Neural progenitor cell (in vitro differentiated cells): ENCODE measurements around the gene SAG. TPM values are rescaled to one million over a fixed set of nuclear protein-coding genes. Genes with fewer than 3 reads are reported as not detected.

ENCODE experiments used
- DNase-seq: peaks from one replicate; pipeline ENCODE4 v3.0.0-alpha.2; 2016; ENCODE audit warnings: low spot score
- H2AFZ ChIP-seq: fragments of 200-600 bp; sonication (generic); replicated peaks from 2 replicates; pipeline ENCODE4 v1.6.1; 2016; ENCODE audit warnings: antibody characterized with exemption
- H3F3A ChIP-seq: fragments of 200-600 bp; sonication (generic); 2 replicates; pipeline ENCODE4 v1.6.1; 2016; ENCODE audit warnings: antibody characterized with exemption, low read depth
- H3K27ac ChIP-seq: fragments of 200-600 bp; sonication (generic); 2 replicates; pipeline ENCODE4 v1.5.1; 2016; ENCODE audit warnings: mild to moderate bottlenecking
- H3K27me3 ChIP-seq: fragments of 200-600 bp; sonication (generic); 2 replicates; pipeline ENCODE4 v1.6.1; 2016; ENCODE audit warnings: mild to moderate bottlenecking, moderate library complexity
- H3K36me3 ChIP-seq: fragments of 200-600 bp; sonication (generic); 2 replicates; pipeline ENCODE4 v1.5.1; 2016
- H3K4me1 ChIP-seq: fragments of 200-600 bp; sonication (generic); 2 replicates; pipeline ENCODE4 v1.6.1; 2016; ENCODE audit warnings: mixed run types
- H3K4me2 ChIP-seq: fragments of 200-600 bp; sonication (generic); 2 replicates; pipeline ENCODE4 v1.6.1; 2016
- H3K4me3 ChIP-seq: fragments of 200-600 bp; sonication (generic); 2 replicates; pipeline ENCODE4 v1.5.1; 2016
- H3K79me2 ChIP-seq: fragments of 200-600 bp; sonication (generic); 2 replicates; pipeline ENCODE4 v1.6.1; 2016; ENCODE audit warnings: low read depth
- H3K9ac ChIP-seq: fragments of 200-600 bp; sonication (generic); 2 replicates; pipeline ENCODE4 v1.6.1; 2016
- H3K9me3 ChIP-seq: fragments of 200-600 bp; sonication (generic); 2 replicates; pipeline ENCODE4 v1.5.1; 2016; ENCODE audit warnings: low read depth
- H4K20me1 ChIP-seq: fragments of 200-600 bp; sonication (generic); 2 replicates; pipeline ENCODE4 v1.6.1; 2016; ENCODE audit warnings: low read depth
- H3K27ac Mint-ChIP-seq: 3 replicates; pipeline ENCODE4 v1.8.0; 2021; ENCODE audit warnings: mixed read lengths
- H3K27me3 Mint-ChIP-seq: 2 replicates; pipeline ENCODE4 v1.8.0; 2022; ENCODE audit warnings: low read depth, mild to moderate bottlenecking, inconsistent platforms, moderate library complexity, mixed read lengths; ENCODE audit not compliant: insufficient read depth
- H3K36me3 Mint-ChIP-seq: 3 replicates; pipeline ENCODE4 v1.8.0; 2021; ENCODE audit warnings: mixed read lengths
- H3K4me1 Mint-ChIP-seq: 3 replicates; pipeline ENCODE4 v1.8.0; 2021; ENCODE audit warnings: mixed read lengths
- H3K4me3 Mint-ChIP-seq: 3 replicates; pipeline ENCODE4 v1.8.0; 2021; ENCODE audit warnings: mild to moderate bottlenecking, moderate library complexity, mixed read lengths
- H3K9me3 Mint-ChIP-seq: 3 replicates; pipeline ENCODE4 v1.8.0; 2020; ENCODE audit warnings: mixed read lengths
- CTCF ChIP-seq: fragments of 200-600 bp; sonication (generic); IDR thresholded peaks from 2 replicates; pipeline ENCODE4 v1.5.1; 2017; ENCODE audit warnings: antibody characterized with exemption, mild to moderate bottlenecking
- EZH2 ChIP-seq: fragments of 200-600 bp; sonication (generic); IDR thresholded peaks from 2 replicates; pipeline ENCODE4 v1.6.1; 2017; ENCODE audit warnings: antibody characterized with exemption, mild to moderate bottlenecking, moderate library complexity
- EZH2phosphoT487 ChIP-seq: fragments of 200-600 bp; sonication (generic); IDR thresholded peaks from 2 replicates; pipeline ENCODE4 v1.6.1; 2017; ENCODE audit warnings: antibody characterized with exemption
- total RNA-seq: library from RNA; depleted of rRNA; stranded (reverse); fragments of >200 nt; gene quantifications from 2 replicates; pipeline ENCODE4 v1.2.3, GENCODE V29; 2015; ENCODE audit warnings: low replicate concordance

Gene SAG
- total RNA-seq, 1 donor from 2014 or later: not detected

DNA sequence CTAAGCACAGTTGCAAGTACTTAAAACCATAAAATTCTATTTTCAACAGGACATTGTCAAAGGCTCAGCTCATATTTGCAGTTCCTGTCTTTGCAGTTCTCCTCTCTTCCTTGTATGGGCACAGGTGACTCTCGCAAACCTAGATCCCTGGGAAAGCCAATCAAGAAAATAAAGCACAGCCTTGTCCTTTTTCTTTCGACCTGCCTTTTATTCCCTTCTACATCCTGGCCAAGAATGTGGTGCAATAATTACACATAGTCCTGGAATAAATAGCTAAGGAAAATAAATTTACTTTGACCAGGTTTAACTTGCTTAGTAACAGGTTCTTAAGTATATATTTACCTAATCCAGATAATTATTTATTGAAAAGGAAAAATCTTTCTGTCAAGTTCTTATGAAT lies 35.9 kb upstream of the SAG start:
- no peak for TF ChIP-seq EZH2
- no peak for TF ChIP-seq CTCF
- no peak for TF ChIP-seq EZH2phosphoT487
- Histone ChIP-seq H4K20me1 (no peaks in the 10 kb centered on the region), H2AFZ (no peak overlapping the region), H3K27ac (no peak overlapping the region), H3K36me3 (no peaks in the 10 kb centered on the region), H3K4me1 (no peaks in the 10 kb centered on the region), H3K9me3 (no peaks in the 10 kb centered on the region), H3K79me2 (no peaks in the 10 kb centered on the region), H3K27me3 (no peaks in the 10 kb centered on the region), H3K4me2 (no peak overlapping the region), H3F3A (no peaks in the 10 kb centered on the region), H3K9ac (no peak overlapping the region), H3K4me3 (no peak overlapping the region)
- peaks cover 2% of the 10 kb centered on the region for H3K27me3 Mint-ChIP-seq
- no peak overlapping the region for H3K27ac Mint-ChIP-seq
- no peaks in the 10 kb centered on the region for H3K9me3 Mint-ChIP-seq
- H3K36me3 Mint-ChIP-seq: peaks cover 20% of the 10 kb centered on the region
- H3K4me1 Mint-ChIP-seq: no peaks in the 10 kb centered on the region
- no peak for DNase-seq
- H3K4me3 Mint-ChIP-seq: no peak overlapping the region

DNA sequence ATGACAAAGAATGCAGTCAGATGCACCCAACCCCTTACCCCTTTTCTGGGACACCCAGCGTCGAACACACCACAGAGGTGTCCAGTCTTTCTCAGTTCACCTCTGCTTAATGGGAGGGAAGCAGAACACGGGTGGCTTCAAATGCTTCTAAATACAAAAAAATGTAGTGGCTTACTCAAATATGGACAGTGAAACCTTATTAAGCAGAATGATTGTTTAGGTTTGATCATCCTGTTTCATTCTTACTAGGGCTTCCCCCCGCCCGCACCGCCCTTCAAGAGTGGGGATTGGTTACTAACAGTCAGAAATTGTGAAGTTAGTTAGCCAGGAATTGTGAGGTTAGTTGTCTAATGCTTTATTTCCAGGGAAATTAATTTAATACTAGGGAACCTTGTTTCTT lies 34.5 kb upstream of the SAG start:
- Histone ChIP-seq H3F3A (no peaks in the 10 kb centered on the region), H2AFZ (no peak overlapping the region), H3K79me2 (no peaks in the 10 kb centered on the region), H3K27me3 (no peaks in the 10 kb centered on the region), H4K20me1 (no peaks in the 10 kb centered on the region), H3K36me3 (no peaks in the 10 kb centered on the region), H3K9ac (no peak overlapping the region), H3K4me3 (no peak overlapping the region), H3K27ac (no peak overlapping the region), H3K4me2 (no peak overlapping the region), H3K4me1 (no peaks in the 10 kb centered on the region), H3K9me3 (no peaks in the 10 kb centered on the region)
- Mint-ChIP-seq H3K4me3 (no peak overlapping the region), H3K36me3 (peaks cover 21% of the 10 kb centered on the region), H3K9me3 (no peaks in the 10 kb centered on the region), H3K4me1 (no peaks in the 10 kb centered on the region), H3K27ac (no peak overlapping the region), H3K27me3 (peaks cover 2% of the 10 kb centered on the region)
- TF ChIP-seq CTCF: no peak
- no peak for TF ChIP-seq EZH2phosphoT487
- DNase-seq: no peak

DNA sequence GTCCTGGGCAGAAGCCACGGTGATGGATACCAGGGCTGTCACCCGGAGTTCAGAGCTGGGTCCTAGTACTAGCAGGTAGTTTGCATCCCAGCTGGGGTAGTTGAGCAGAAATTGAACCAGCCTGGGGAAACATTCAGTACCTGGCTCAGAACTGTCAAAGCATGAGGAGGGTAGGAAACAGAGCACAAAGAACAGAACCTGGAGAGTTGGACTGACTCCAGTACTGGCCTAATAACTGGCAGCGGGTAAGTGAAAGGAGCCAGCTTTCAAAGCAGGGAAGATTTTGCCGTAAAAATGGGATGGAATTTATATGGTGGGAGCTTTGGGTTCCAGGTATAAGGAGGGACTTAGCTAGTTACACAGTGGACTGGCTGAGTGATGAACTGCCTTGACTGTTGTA lies 32.4 kb upstream of the SAG start:
- no peak for TF ChIP-seq CTCF
- no peaks in the 10 kb centered on the region for H3K9me3 Mint-ChIP-seq
- Histone ChIP-seq H3K4me3 (no peak overlapping the region), H4K20me1 (no peaks in the 10 kb centered on the region), H3K36me3 (no peaks in the 10 kb centered on the region), H3K79me2 (no peaks in the 10 kb centered on the region), H3K4me2 (no peak overlapping the region), H3K9ac (no peak overlapping the region), H3F3A (no peaks in the 10 kb centered on the region), H3K27ac (no peak overlapping the region), H2AFZ (no peak overlapping the region), H3K27me3 (no peaks in the 10 kb centered on the region), H3K4me1 (no peaks in the 10 kb centered on the region), H3K9me3 (no peaks in the 10 kb centered on the region)
- H3K4me1 Mint-ChIP-seq: no peaks in the 10 kb centered on the region
- peaks cover 22% of the 10 kb centered on the region for H3K36me3 Mint-ChIP-seq
- no peak overlapping the region for H3K27ac Mint-ChIP-seq
- no peak for DNase-seq
- no peak overlapping the region for H3K4me3 Mint-ChIP-seq
- H3K27me3 Mint-ChIP-seq: peaks cover 2% of the 10 kb centered on the region

GRCh38 chr2:233278921-233279320 lies 28.7 kb upstream of the SAG start:
- Histone ChIP-seq H3K4me1 (no peaks in the 10 kb centered on the region), H3K9ac (no peak overlapping the region), H4K20me1 (no peaks in the 10 kb centered on the region), H3K4me3 (no peak overlapping the region), H3K27ac (no peak overlapping the region), H3K79me2 (no peaks in the 10 kb centered on the region), H3K36me3 (peaks cover 6% of the 10 kb centered on the region), H3K4me2 (no peak overlapping the region), H3K9me3 (no peaks in the 10 kb centered on the region), H3K27me3 (no peaks in the 10 kb centered on the region), H2AFZ (no peak overlapping the region), H3F3A (no peaks in the 10 kb centered on the region)
- peaks cover 2% of the 10 kb centered on the region for H3K27me3 Mint-ChIP-seq
- H3K4me1 Mint-ChIP-seq: no peaks in the 10 kb centered on the region
- peaks cover 29% of the 10 kb centered on the region for H3K36me3 Mint-ChIP-seq
- no peak overlapping the region for H3K27ac Mint-ChIP-seq
- no peak overlapping the region for H3K4me3 Mint-ChIP-seq
- no peak for DNase-seq
- H3K9me3 Mint-ChIP-seq: no peaks in the 10 kb centered on the region
- TF ChIP-seq EZH2phosphoT487 (no peak), EZH2 (no peak), CTCF (no peak)
